ENCODE measurements around the gene SPAG5. TPM values are rescaled to one million over a fixed set of nuclear protein-coding genes. Genes with fewer than 3 reads are reported as not detected.

Gene SPAG5
- total RNA-seq, 4 donors from 2014 or later = 1.4 to 4.9 (median 2.6) TPM

GRCh38 chr17:28634206-28634865 is 35.5 kb upstream of the SPAG5 start:
- Histone ChIP-seq H3K36me3 (peaks cover 0 to 100% of the 10 kb centered on the region in 2 donors), H3K27me3 (no peaks in the 10 kb centered on the region), H3K4me1 (no peaks in the 10 kb centered on the region), H3K27ac (no peak overlapping the region), H3K9me3 (no peaks in the 10 kb centered on the region), H3K4me3 (no peak overlapping the region)
- TF ChIP-seq POLR2AphosphoS5 (IDR thresholded peaks at IDR 0.05) (no peak), CTCF (IDR thresholded peaks at IDR 0.05) (no peak), EP300 (IDR thresholded peaks at IDR 0.05) (no peak), POLR2A (IDR thresholded peaks at IDR 0.05) (no peak)
- 79 to 90% methylated on average over 7 to 9 of the region's 14 CpGs for WGBS, 2 donors (ENCODE audit: low coverage in 1 of 2)
- ATAC-seq = no peak

- no peak overlapping the region for H3K4me3 ChIP-seq
- no peaks in the 10 kb centered on the region for H3K9me3 ChIP-seq
- TF ChIP-seq CTCF (IDR thresholded peaks at IDR 0.05) = no peak
- no peak for TF ChIP-seq POLR2A (IDR thresholded peaks at IDR 0.05)
- no peak for TF ChIP-seq EP300 (IDR thresholded peaks at IDR 0.05)
- no peak for TF ChIP-seq POLR2AphosphoS5 (IDR thresholded peaks at IDR 0.05)
- H3K27me3 ChIP-seq = no peaks in the 10 kb centered on the region
- H3K27ac ChIP-seq = no peak overlapping the region
- H3K4me1 ChIP-seq = no peaks in the 10 kb centered on the region
- ATAC-seq = no peak
- H3K36me3 ChIP-seq = peaks cover 6 to 99% of the 10 kb centered on the region in 2 donors
- 74 to 94% methylated on average over 2 to 4 of the region's 4 CpGs for WGBS, 2 donors (ENCODE audit: low coverage in 1 of 2)
Measured at GRCh38 chr17:28626818-28627217, 28.0 kb upstream of the SPAG5 start.

GRCh38 chr17:28624148-28624547 is 25.3 kb upstream of the SPAG5 start:
- ATAC-seq = no peak
- TF ChIP-seq CTCF (IDR thresholded peaks at IDR 0.05) (no peak), POLR2A (IDR thresholded peaks at IDR 0.05) (no peak), POLR2AphosphoS5 (IDR thresholded peaks at IDR 0.05) (no peak), EP300 (IDR thresholded peaks at IDR 0.05) (no peak)
- WGBS, 2 donors (ENCODE audit: low coverage in 1 of 2) = 100% methylated on average over 1 to 2 of the region's 2 CpGs
- Histone ChIP-seq H3K27ac (no peak overlapping the region), H3K27me3 (no peaks in the 10 kb centered on the region), H3K9me3 (no peaks in the 10 kb centered on the region), H3K4me1 (no peaks in the 10 kb centered on the region), H3K36me3 (peaks cover 21 to 99% of the 10 kb centered on the region in 2 donors), H3K4me3 (no peak overlapping the region)

GRCh38 chr17:28623696-28624095 is 24.9 kb upstream of the SPAG5 start:
- peaks cover 21 to 99% of the 10 kb centered on the region in 2 donors for H3K36me3 ChIP-seq
- H3K4me3 ChIP-seq = no peak overlapping the region
- TF ChIP-seq CTCF (IDR thresholded peaks at IDR 0.05) (no peak), POLR2AphosphoS5 (IDR thresholded peaks at IDR 0.05) (no peak), POLR2A (IDR thresholded peaks at IDR 0.05) (no peak), EP300 (IDR thresholded peaks at IDR 0.05) (no peak)
- H3K4me1 ChIP-seq = no peaks in the 10 kb centered on the region
- ATAC-seq = no peak
- no peaks in the 10 kb centered on the region for H3K9me3 ChIP-seq
- WGBS, 2 donors (ENCODE audit: low coverage in 1 of 2) = 83 to 100% methylated on average over 1 to 2 of the region's 4 CpGs
- no peak overlapping the region for H3K27ac ChIP-seq
- H3K27me3 ChIP-seq = no peaks in the 10 kb centered on the region

GRCh38 chr17:28622186-28622585 is 23.4 kb upstream of the SPAG5 start:
- ATAC-seq = no peak

More at GRCh38 chr17:28622186-28622585, 23.4 kb upstream of the SPAG5 start:
- Histone ChIP-seq H3K27ac (no peak overlapping the region), H3K27me3 (no peaks in the 10 kb centered on the region), H3K4me3 (no peak overlapping the region), H3K36me3 (peaks cover 24 to 99% of the 10 kb centered on the region in 2 donors), H3K9me3 (no peaks in the 10 kb centered on the region), H3K4me1 (no peaks in the 10 kb centered on the region)
- WGBS, 2 donors (ENCODE audit: low coverage in 1 of 2) = 85 to 91% methylated on average over 1 to 3 of the region's 3 CpGs
- TF ChIP-seq EP300 (IDR thresholded peaks at IDR 0.05) = no peak
- no peak for TF ChIP-seq CTCF (IDR thresholded peaks at IDR 0.05)
- no peak for TF ChIP-seq POLR2AphosphoS5 (IDR thresholded peaks at IDR 0.05)
- no peak for TF ChIP-seq POLR2A (IDR thresholded peaks at IDR 0.05)

Measured in gastroesophageal sphincter (tissue), 4 donors.